Mesodermal cell (in vitro differentiated cells): ENCODE results near the gene PDE1A.

Source experiments
- H3K27ac ChIP-seq: 2 replicates; pipeline ENCODE4 v1.7.0; 2013; ENCODE audit warnings: mild to moderate bottlenecking, low read depth, low read length, moderate library complexity; ENCODE audit not compliant: severe bottlenecking
- H3K36me3 ChIP-seq: 2 replicates; pipeline ENCODE4 v1.7.1; 2013; ENCODE audit warnings: mild to moderate bottlenecking, low read length, moderate library complexity; ENCODE audit not compliant: control insufficient read depth, insufficient read depth
- H3K4me1 ChIP-seq: one replicate; pipeline ENCODE4 v1.7.1; 2013; ENCODE audit warnings: mild to moderate bottlenecking, low read length; ENCODE audit not compliant: insufficient read depth, control insufficient read depth, poor library complexity, severe bottlenecking
- H3K4me3 ChIP-seq: 2 replicates; pipeline ENCODE4 v1.7.0; 2013; ENCODE audit warnings: low read length, control low read depth, mild to moderate bottlenecking; ENCODE audit not compliant: insufficient read depth, poor library complexity, severe bottlenecking; ENCODE audit errors: extremely low read depth
- H3K9me3 ChIP-seq: 2 replicates; pipeline ENCODE4 v1.7.1; 2013; ENCODE audit warnings: mild to moderate bottlenecking, low read length, moderate library complexity; ENCODE audit not compliant: control insufficient read depth
- WGBS, 2 experiments: methylation state at CpG; one replicate each; pipeline ENCODE4 v1.1.5; 2013; ENCODE audit warnings: missing lambda C conversion rate in 2 of 2; ENCODE audit not compliant: insufficient coverage in 2 of 2; 5-methylcytosine and 5-hydroxymethylcytosine counted together

Gene PDE1A

DNA sequence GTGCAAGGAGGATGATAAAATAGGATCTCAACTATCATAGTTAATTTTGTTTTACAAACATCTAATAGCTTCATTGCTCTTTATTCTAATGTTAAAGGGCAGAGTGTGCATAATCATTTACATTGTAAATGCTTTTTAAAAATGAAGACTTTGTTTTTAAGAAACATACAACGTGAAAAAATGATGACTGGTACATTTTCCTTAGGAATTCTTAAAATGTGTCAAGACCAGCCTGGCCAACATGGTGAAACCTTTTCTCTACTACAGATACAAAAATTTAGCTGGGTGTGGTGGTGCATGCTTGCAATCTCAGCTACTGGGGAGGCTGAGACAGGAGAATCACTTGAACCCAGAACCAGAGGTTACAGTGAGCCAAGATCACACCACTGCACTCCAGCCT, 179.0 kb downstream of the PDE1A start:
- Histone ChIP-seq H3K27ac (no peak overlapping the region), H3K9me3 (no peaks in the 10 kb centered on the region), H3K4me3 (no peak overlapping the region), H3K36me3 (no peaks in the 10 kb centered on the region), H3K4me1 (no peaks in the 10 kb centered on the region)
- no CpG with 5 or more reads among the region's 1 CpG for WGBS, 2 experiments

DNA sequence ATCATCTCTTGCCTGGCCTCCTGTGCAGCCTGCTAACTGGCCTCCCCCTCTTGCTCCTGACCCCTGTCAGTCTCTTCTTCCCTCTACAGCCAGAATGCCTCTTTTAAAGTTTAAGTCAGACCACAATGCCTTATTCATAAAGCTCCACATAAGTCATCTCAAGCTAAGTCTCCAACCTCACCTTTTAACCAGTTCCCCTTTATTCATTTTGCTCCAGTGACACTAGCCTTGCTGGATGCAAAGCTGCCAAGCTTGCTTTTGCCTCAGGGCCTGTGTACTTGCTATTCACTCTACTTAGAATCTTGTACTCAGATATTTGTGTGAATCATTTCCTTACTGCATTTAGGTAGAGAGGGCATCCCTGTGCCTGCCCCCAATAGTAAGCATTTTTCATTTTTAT, 180.9 kb downstream of the PDE1A start:
- Histone ChIP-seq H3K4me3 (no peak overlapping the region), H3K4me1 (no peaks in the 10 kb centered on the region)

DNA sequence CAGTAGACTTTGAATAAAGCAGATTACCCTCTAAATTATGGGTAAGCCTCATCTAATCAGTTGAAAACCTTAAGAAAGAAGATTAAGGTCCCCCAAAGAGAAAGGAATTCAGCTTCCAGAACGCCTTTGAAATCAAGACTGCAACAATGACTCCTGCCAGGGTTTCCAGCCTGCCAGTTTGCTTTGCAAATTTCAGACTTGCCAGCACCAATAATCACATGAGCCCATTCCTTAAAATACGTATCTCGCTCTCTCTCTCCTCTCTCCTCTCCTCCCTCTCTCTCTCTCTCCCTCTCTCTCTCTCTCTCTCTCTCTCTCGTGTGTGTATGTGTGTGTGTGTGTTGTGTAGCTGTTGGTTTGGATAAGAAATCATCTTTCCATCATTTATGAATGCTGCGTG, 184.2 kb downstream of the PDE1A start:
- Histone ChIP-seq H3K4me3 (no peak overlapping the region), H3K27ac (no peak overlapping the region), H3K9me3 (no peaks in the 10 kb centered on the region), H3K36me3 (no peaks in the 10 kb centered on the region), H3K4me1 (no peaks in the 10 kb centered on the region)
- 71 to 100% methylated on average over 1 of the region's 5 CpGs for WGBS, 2 experiments

More for the DNA sequence above, 180.9 kb downstream of the PDE1A start:
- Histone ChIP-seq H3K27ac (no peak overlapping the region), H3K9me3 (no peaks in the 10 kb centered on the region), H3K36me3 (no peaks in the 10 kb centered on the region)

DNA sequence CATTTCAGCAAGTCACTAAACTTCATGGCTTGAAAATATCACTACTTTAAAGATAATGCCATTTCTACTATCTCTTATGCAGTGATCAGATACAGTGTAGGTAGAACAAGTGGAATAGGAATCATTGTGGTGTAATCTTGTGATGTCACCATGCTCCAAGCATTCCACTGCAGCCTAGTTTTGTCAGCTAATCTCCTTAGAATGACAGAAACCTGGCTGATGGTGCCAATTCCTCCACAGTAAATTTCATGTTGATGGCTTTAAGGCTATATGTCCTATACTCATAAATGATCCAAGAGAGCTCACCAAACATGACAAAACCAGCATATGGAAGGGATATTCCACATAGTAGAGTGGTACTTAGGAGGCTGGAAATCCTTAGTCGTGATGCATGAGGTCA, 184.9 kb downstream of the PDE1A start:
- H3K36me3 ChIP-seq: no peaks in the 10 kb centered on the region
- H3K27ac ChIP-seq: no peak overlapping the region
- no peaks in the 10 kb centered on the region for H3K4me1 ChIP-seq
- H3K4me3 ChIP-seq: no peak overlapping the region
- WGBS, 2 experiments: 100% methylated on average over 1 of the region's 1 CpG; no CpG with 5 or more reads in 1 of the 2 experiments
- no peaks in the 10 kb centered on the region for H3K9me3 ChIP-seq

DNA sequence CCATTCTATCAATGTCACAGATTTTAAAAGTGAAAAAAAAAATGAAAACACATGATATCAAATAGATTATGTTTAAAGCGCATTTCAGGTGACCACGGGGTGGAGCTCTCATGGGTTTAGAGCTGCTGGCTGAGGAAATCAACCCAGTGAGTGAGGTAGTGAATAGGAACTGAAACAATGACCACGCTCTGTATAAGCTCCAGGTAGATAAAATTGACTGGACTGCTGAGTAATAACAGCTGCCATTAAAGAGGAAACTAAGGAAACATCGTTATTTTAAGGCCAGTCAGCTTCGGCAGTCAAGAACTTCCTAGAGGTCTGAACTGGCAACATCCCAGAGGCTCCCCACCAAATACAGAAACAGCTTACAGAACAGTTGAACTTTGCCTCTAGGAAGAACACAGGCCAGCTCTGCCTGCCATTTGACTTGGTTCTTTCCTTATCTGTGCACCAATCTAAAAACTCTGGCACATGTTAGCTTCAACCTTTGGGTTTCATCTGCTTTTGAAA, 185.9 kb downstream of the PDE1A start:
- 65 to 74% methylated on average over 5 of the region's 5 CpGs for WGBS, 2 experiments
- Histone ChIP-seq H3K27ac (no peak overlapping the region), H3K4me3 (no peak overlapping the region), H3K4me1 (no peaks in the 10 kb centered on the region), H3K9me3 (no peaks in the 10 kb centered on the region), H3K36me3 (no peaks in the 10 kb centered on the region)

DNA sequence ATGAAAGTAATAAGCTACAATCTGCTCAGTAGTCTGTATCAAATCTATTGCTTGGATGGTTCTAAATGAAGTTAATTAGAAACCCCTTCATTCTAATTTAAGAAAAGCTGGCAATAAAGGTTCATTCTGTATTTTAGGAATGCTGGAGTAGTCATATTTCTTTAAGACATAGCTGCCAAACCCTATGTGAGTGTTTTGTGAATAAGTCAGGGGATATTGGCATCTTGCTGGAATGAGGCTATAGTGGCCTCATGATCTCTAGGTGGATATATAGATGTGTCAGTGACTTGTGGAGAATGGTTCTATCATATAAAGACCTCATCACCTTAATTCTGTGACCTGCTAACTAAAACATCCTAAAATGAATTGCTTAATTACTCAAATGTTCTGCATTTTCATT, 196.3 kb downstream of the PDE1A start:
- H3K4me3 ChIP-seq: no peak overlapping the region
- H3K36me3 ChIP-seq: no peaks in the 10 kb centered on the region
- H3K4me1 ChIP-seq: no peaks in the 10 kb centered on the region
- no peaks in the 10 kb centered on the region for H3K9me3 ChIP-seq
- H3K27ac ChIP-seq: no peak overlapping the region

DNA sequence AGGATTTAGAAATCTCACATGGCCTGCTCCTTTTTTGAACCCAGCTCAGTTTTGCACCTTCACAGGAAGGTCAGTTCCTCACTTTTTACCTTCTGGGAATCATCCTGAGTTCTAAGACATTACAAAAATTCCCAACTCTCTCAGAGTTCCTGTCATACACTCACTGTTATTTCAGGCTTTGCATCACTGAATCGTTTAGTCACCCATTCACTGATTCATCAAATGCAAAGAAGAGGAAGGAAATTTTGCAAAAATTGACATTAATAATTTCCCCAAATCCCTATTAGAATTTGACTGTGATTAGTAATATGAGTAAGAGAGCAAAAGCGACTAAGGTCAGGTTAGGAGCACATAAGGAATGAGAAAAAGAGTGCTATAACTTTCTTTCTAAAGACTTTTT, 197.5 kb downstream of the PDE1A start:
- Histone ChIP-seq H3K9me3 (no peaks in the 10 kb centered on the region), H3K36me3 (no peaks in the 10 kb centered on the region), H3K4me1 (no peaks in the 10 kb centered on the region), H3K4me3 (no peak overlapping the region), H3K27ac (no peak overlapping the region)
- WGBS, 2 experiments: no CpG with 5 or more reads among the region's 2 CpGs

DNA sequence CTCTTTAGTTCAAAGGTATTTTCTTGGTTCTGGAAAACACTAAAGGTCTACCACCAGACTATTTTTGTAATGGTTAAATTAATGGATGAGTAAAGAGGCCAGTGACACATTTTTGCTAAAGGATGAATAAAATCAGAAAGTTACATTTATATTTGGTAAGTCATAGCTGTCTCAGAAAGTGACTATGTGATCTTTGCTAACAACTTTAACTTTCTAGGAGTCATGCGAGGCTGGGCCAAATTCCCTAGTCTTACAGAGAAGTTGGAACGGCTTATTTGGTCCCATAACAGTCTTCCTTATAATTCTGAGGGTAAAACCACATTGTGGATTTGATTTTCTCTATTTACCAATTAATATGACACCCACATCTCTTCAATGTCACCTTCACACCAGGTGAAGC, 198.1 kb downstream of the PDE1A start:
- H3K36me3 ChIP-seq: no peaks in the 10 kb centered on the region
- no peak overlapping the region for H3K4me3 ChIP-seq
- H3K27ac ChIP-seq: no peak overlapping the region
- no peaks in the 10 kb centered on the region for H3K9me3 ChIP-seq
- 100% methylated on average over 1 of the region's 2 CpGs for WGBS, 2 experiments
- H3K4me1 ChIP-seq: no peaks in the 10 kb centered on the region

DNA sequence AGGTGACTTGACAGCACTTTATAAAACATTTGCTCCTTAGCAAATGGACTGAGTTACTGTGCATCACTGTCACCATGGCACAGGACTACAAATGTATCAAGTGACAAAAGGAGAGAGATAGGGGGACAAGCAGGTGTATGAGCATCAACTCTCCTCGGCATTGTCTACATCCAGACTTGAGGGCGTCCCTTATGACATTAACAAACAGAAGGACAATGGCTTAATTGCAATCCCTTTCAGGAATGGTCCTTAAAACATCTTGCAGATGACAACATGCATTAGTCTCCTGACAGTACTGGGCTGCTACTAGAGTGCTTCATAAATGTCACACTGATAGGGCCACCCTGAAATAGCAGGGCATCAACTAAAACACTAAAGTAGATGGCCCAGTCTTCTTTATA, 198.8 kb downstream of the PDE1A start:
- Histone ChIP-seq H3K9me3 (no peaks in the 10 kb centered on the region), H3K36me3 (no peaks in the 10 kb centered on the region), H3K4me1 (no peaks in the 10 kb centered on the region), H3K4me3 (no peak overlapping the region), H3K27ac (no peak overlapping the region)
- 40 to 41% methylated on average over 2 of the region's 2 CpGs for WGBS, 2 experiments

DNA sequence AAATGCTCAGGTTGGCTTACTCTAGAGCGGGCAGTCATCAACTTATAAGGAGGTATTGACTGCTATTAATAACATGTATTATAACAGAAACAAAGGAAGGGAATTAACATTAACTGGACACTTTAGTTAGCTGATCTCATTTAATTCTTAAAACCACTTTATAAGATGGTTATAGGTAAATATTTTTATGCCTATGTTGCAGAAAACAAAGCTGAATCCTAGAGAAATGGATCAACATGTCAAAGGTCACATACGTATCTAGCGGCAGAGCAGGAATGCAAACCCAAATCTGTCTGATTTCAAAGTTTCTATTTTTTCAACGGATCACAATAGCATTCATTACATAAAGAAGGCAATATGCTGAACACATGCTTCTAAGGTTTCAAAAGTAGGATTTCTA, 200.0 kb downstream of the PDE1A start:
- Histone ChIP-seq H3K36me3 (no peaks in the 10 kb centered on the region), H3K4me3 (no peak overlapping the region), H3K27ac (no peak overlapping the region), H3K9me3 (no peaks in the 10 kb centered on the region), H3K4me1 (no peaks in the 10 kb centered on the region)
- WGBS, 2 experiments: 100% methylated on average over 2 of the region's 4 CpGs; no CpG with 5 or more reads in 1 of the 2 experiments

DNA sequence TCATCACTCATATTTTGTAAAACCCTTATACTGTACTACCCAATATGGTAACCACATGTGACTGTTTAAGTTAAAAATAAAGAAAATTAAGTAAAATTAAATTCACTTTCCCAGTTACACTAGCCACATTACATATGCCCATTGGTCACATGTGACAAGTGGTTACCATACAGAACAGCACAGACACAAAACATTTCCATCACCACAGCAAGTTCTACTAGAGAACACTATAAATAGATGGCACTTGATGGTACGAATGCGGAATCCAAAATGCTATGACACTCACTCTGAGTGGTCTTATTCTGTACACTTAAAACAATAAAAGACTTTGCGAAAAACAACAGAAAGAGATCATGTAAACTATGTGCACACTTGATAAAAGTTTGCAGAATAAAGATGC, 202.2 kb downstream of the PDE1A start:
- H3K27ac ChIP-seq: no peak overlapping the region
- no peaks in the 10 kb centered on the region for H3K36me3 ChIP-seq
- H3K9me3 ChIP-seq: no peaks in the 10 kb centered on the region
- no peak overlapping the region for H3K4me3 ChIP-seq
- WGBS, 2 experiments: 93% methylated on average over 3 of the region's 3 CpGs; no CpG with 5 or more reads in 1 of the 2 experiments
- no peaks in the 10 kb centered on the region for H3K4me1 ChIP-seq

DNA sequence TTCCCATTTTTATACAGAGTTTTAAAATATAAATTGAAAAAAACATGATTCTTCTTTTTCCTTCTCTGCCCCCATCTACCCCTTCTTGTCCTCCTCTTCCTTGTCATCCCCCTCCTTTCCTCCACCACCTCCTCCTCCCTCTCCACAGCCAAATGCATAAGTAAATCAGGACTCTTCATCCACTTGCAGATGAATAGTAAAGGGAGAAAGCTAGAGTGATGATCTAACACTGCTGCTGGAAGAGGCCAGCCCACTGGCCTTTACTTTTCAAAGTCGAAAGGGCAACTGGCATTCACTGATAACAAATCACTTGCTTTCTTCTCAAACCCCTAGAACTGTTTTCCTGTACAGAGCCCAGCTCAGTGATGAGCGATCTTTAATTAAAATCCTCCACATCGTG, 205.8 kb downstream of the PDE1A start:
- WGBS, 2 experiments: 33 to 42% methylated on average over 1 to 2 of the region's 3 CpGs
- Histone ChIP-seq H3K9me3 (no peaks in the 10 kb centered on the region), H3K27ac (peak overlapping the region; percentile 3), H3K4me1 (no peaks in the 10 kb centered on the region), H3K4me3 (no peak overlapping the region), H3K36me3 (no peaks in the 10 kb centered on the region)
